SK-N-SH treated with all-trans-retinoic acid at 6 μM for 48 hours (cell line): ENCODE results near the gene SLC34A1.

Source experiments
- ATAC-seq: fragments of 200-7000 bp; cut with Tn5 transposase; 3 replicates; pipeline ENCODE4 v1.9.1; 2020; ENCODE audit warnings: mild to moderate bottlenecking, moderate library complexity
- ARNTL ChIP-seq: fragments of 450-650 bp; formaldehyde crosslinking; IDR thresholded peaks from 2 replicates; pipeline ENCODE4 v1.5.0; 2020; ENCODE audit warnings: low read depth, mild to moderate bottlenecking, moderate library complexity, borderline replicate concordance
- BACH2 ChIP-seq: fragments of 250-450 bp; sonication (Bioruptor Pico); IDR thresholded peaks from 2 replicates; pipeline ENCODE4 v1.9.0; 2021; ENCODE audit warnings: mild to moderate bottlenecking, borderline replicate concordance
- CREB5 ChIP-seq: fragments of 250-450 bp; sonication (Bioruptor Pico); IDR thresholded peaks from 2 replicates; pipeline ENCODE4 v1.5.1; 2020; ENCODE audit warnings: low read depth, mild to moderate bottlenecking, moderate library complexity
- CSDC2 ChIP-seq: fragments of 250-450 bp; sonication (Bioruptor Pico); IDR thresholded peaks from 2 replicates; pipeline ENCODE4 v1.5.0; 2020; ENCODE audit warnings: mild to moderate bottlenecking, moderate library complexity
- ESRRG ChIP-seq: fragments of 250-450 bp; sonication (Bioruptor Pico); IDR thresholded peaks from 2 replicates; pipeline ENCODE4 v1.6.1; 2021; ENCODE audit warnings: mild to moderate bottlenecking
- GLIS3 ChIP-seq: fragments of 250-450 bp; sonication (Bioruptor Pico); IDR thresholded peaks from 2 replicates; pipeline ENCODE4 v1.5.0; 2020; ENCODE audit warnings: mild to moderate bottlenecking, moderate library complexity
- ISL1 ChIP-seq: fragments of 250-450 bp; sonication (Bioruptor Pico); IDR thresholded peaks from 2 replicates; pipeline ENCODE4 v2.1.2; 2022; ENCODE audit warnings: mild to moderate bottlenecking, moderate library complexity
- OSR1 ChIP-seq: fragments of 250-450 bp; sonication (Bioruptor Pico); IDR thresholded peaks from 2 replicates; pipeline ENCODE4 v1.8.0; 2022; ENCODE audit warnings: moderate library complexity, mild to moderate bottlenecking, inconsistent platforms
- POU6F1 ChIP-seq: fragments of 250-450 bp; sonication (Bioruptor Pico); IDR thresholded peaks from 2 replicates; pipeline ENCODE4 v1.8.0; 2021; ENCODE audit warnings: low read depth, mild to moderate bottlenecking, moderate library complexity, borderline replicate concordance
- PPARA ChIP-seq: fragments of 250-450 bp; sonication (Bioruptor Pico); IDR thresholded peaks from 2 replicates; pipeline ENCODE4 v1.5.0; 2020; ENCODE audit warnings: mild to moderate bottlenecking, borderline replicate concordance
- RARB ChIP-seq: fragments of 250-450 bp; sonication (Bioruptor Pico); IDR thresholded peaks from 2 replicates; pipeline ENCODE4 v1.8.0; 2021; ENCODE audit warnings: mild to moderate bottlenecking, moderate library complexity
- SNAI2 ChIP-seq: fragments of 250-450 bp; sonication (Bioruptor Pico); IDR thresholded peaks from 2 replicates; pipeline ENCODE4 v1.5.0; 2020; ENCODE audit warnings: mild to moderate bottlenecking, moderate library complexity
- TCF4 ChIP-seq: fragments of 250-450 bp; sonication (Bioruptor Pico); IDR thresholded peaks from 2 replicates; pipeline ENCODE4 v1.8.0; 2021; ENCODE audit warnings: mild to moderate bottlenecking, moderate library complexity, borderline replicate concordance
- TOX ChIP-seq: fragments of 250-450 bp; sonication (Bioruptor Pico); IDR thresholded peaks from 2 replicates; pipeline ENCODE4 v1.8.0; 2021; ENCODE audit warnings: mild to moderate bottlenecking, moderate library complexity, borderline replicate concordance
- ZC3H10 ChIP-seq: fragments of 250-450 bp; sonication (Bioruptor Pico); IDR thresholded peaks from 2 replicates; pipeline ENCODE4 v1.5.1; 2021; ENCODE audit warnings: mild to moderate bottlenecking, moderate library complexity
- ZFP3 ChIP-seq: fragments of 250-450 bp; sonication (Bioruptor Pico); IDR thresholded peaks from 2 replicates; pipeline ENCODE4 v1.5.0; 2020; ENCODE audit warnings: mild to moderate bottlenecking, moderate library complexity
- ZFP30 ChIP-seq: fragments of 450-650 bp; formaldehyde crosslinking; IDR thresholded peaks from 2 replicates; pipeline ENCODE4 v1.5.0; 2022; ENCODE audit warnings: mild to moderate bottlenecking, moderate library complexity
- ZNF565 ChIP-seq: fragments of 450-650 bp; formaldehyde crosslinking; conservative IDR thresholded peaks from 2 replicates; pipeline ENCODE4 v1.5.0; 2020; ENCODE audit warnings: low read depth, mild to moderate bottlenecking, moderate library complexity
- ZNF70 ChIP-seq: fragments of 450-650 bp; formaldehyde crosslinking; IDR thresholded peaks from 2 replicates; pipeline ENCODE4 v1.5.0; 2020; ENCODE audit warnings: mild to moderate bottlenecking, moderate library complexity
- ZNF8 ChIP-seq: fragments of 450-650 bp; formaldehyde crosslinking; IDR thresholded peaks from 2 replicates; pipeline ENCODE4 v1.5.0; 2020; ENCODE audit warnings: mild to moderate bottlenecking, moderate library complexity
- TF ChIP-seq, protein P1 (sequence below): fragments of 250-450 bp; sonication (Bioruptor Pico); IDR thresholded peaks from 2 replicates; pipeline ENCODE4 v1.5.1; 2021; ENCODE audit warnings: mild to moderate bottlenecking, moderate library complexity
- TF ChIP-seq, protein P2 (sequence below): fragments of 250-450 bp; sonication (Bioruptor Pico); IDR thresholded peaks from 2 replicates; pipeline ENCODE4 v1.5.0; 2020; ENCODE audit warnings: mild to moderate bottlenecking, moderate library complexity

SLC34A1 gene

GRCh38 chr5:177355868-177356168 lies 28.4 kb upstream of the SLC34A1 start:
- no peak for TF ChIP-seq CSDC2 (CRISPR knock-in tag)
- no peak for TF ChIP-seq ZC3H10
- ATAC-seq = no peak

- no peak for ATAC-seq
- TF ChIP-seq ZFP30 = no peak
These were observed 27.5 kb upstream of the SLC34A1 start for GRCh38 chr5:177356746-177357145.

GRCh38 chr5:177357146-177357458 lies 27.1 kb upstream of the SLC34A1 start:
- TF ChIP-seq ZNF8 (CRISPR knock-in tag) = no peak
- no peak for TF ChIP-seq PPARA (CRISPR knock-in tag)
- TF ChIP-seq OSR1 (CRISPR knock-in tag) = no peak
- TF ChIP-seq ZNF70 (CRISPR knock-in tag) = no peak
- TF ChIP-seq CSDC2 (CRISPR knock-in tag) = no peak
- TF ChIP-seq TCF4 (CRISPR knock-in tag) = no peak
- TF ChIP-seq, protein P1, sequence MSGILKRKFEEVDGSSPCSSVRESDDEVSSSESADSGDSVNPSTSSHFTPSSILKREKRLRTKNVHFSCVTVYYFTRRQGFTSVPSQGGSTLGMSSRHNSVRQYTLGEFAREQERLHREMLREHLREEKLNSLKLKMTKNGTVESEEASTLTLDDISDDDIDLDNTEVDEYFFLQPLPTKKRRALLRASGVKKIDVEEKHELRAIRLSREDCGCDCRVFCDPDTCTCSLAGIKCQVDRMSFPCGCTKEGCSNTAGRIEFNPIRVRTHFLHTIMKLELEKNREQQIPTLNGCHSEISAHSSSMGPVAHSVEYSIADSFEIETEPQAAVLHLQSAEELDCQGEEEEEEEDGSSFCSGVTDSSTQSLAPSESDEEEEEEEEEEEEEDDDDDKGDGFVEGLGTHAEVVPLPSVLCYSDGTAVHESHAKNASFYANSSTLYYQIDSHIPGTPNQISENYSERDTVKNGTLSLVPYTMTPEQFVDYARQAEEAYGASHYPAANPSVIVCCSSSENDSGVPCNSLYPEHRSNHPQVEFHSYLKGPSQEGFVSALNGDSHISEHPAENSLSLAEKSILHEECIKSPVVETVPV (CRISPR knock-in tag) = no peak
- TF ChIP-seq CREB5 (CRISPR knock-in tag) = no peak
- no peak for TF ChIP-seq ZFP30
- no peak for ATAC-seq

DNA sequence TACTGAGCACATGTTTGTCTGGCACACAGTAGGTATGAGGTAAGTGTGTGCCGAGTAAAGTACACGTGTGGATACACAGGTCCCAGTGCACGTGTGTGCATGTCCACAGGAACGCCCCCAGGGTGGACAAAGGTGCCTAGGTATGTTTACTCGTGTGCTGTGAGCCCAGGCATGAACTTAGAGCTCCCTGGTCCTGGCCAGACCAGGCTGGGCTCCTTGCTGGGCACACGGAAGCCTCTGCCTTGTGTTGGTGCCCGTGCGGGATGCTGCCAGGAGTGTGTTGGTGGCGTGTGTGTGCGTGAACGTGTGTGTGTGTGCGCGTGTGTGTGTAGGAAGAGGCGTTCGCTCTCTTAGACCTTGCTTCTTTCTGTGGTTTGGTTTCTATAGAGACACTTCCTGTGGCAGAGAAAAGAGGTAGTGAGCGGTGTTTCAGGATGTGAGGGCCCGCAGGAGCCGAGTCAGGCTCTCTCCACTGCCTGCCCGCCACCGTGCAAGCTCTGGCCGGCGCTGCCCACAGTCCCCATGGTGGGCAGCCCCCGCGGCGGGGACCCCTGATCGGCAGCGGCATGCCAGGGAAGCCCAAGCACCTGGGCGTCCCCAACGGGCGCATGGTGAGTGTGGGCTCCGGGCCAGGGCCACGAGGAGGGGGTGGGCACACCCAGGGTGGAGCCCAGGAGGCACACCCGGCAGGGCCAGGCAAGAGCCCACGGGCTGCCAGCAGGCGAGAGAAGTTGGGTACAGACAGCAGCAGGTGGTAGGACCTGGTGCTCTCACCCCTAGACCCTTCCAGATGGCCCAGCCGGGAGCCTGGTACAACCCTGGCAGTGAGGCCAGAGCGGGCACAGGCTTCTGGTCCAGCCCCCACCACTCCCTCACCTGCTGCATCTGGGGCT lies 26.5 kb upstream of the SLC34A1 start, which contains the start of gene RGS14:
TSS of gene RGS14 (plus strand) at position 466 of the 893 bp plus-strand sequence. CDS start at position 567, 101 bp downstream.
- TF ChIP-seq ARNTL (CRISPR knock-in tag) (no peak), ESRRG (CRISPR knock-in tag) (no peak), PPARA (CRISPR knock-in tag) (no peak), TOX (no peak), OSR1 (CRISPR knock-in tag) (no peak), ZNF565 (no peak), RARB (no peak), GLIS3 (CRISPR knock-in tag) (no peak), SNAI2 (CRISPR knock-in tag) (no peak), BACH2 (CRISPR knock-in tag) (no peak), ISL1 (CRISPR knock-in tag) (no peak), TCF4 (CRISPR knock-in tag) (no peak), ZNF8 (CRISPR knock-in tag) (no peak), POU6F1 (no peak)
- TF ChIP-seq, protein P1 (CRISPR knock-in tag) = no peak

DNA sequence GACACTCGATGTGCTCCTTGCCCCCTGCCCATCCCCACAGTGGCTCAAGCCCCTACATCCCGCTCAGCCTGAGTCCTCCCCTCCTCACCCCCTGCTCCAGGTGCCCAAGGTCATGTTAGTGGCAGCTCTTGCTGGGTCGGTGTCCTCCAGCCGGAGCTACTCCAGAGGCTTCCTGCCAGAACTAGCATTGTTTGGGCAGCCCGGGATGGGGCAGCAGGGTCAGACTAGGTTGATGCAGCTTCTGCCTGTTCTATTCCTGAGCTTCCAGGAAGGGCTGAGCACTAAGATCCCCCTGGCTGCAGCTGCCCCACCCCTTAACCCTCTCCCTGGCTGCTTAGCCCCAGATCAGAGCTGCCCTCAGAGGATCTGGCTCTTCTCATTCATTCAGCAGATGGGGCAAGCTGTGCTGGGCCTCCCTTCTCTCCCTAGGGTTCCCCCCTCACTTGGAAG lies 25.8 kb upstream of the SLC34A1 start:
- no peak for ATAC-seq
- TF ChIP-seq ZFP30 = no peak
- TF ChIP-seq TCF4 (CRISPR knock-in tag) = no peak
- TF ChIP-seq ARNTL (CRISPR knock-in tag) = no peak
- TF ChIP-seq, protein P1 (CRISPR knock-in tag) = no peak
- no peak for TF ChIP-seq PPARA (CRISPR knock-in tag)
- no peak for TF ChIP-seq ISL1 (CRISPR knock-in tag)
- TF ChIP-seq ESRRG (CRISPR knock-in tag) = no peak
- TF ChIP-seq SNAI2 (CRISPR knock-in tag) = no peak
- no peak for TF ChIP-seq ZFP3
- TF ChIP-seq CREB5 (CRISPR knock-in tag) = no peak
- TF ChIP-seq TOX = no peak
- TF ChIP-seq, protein P2, sequence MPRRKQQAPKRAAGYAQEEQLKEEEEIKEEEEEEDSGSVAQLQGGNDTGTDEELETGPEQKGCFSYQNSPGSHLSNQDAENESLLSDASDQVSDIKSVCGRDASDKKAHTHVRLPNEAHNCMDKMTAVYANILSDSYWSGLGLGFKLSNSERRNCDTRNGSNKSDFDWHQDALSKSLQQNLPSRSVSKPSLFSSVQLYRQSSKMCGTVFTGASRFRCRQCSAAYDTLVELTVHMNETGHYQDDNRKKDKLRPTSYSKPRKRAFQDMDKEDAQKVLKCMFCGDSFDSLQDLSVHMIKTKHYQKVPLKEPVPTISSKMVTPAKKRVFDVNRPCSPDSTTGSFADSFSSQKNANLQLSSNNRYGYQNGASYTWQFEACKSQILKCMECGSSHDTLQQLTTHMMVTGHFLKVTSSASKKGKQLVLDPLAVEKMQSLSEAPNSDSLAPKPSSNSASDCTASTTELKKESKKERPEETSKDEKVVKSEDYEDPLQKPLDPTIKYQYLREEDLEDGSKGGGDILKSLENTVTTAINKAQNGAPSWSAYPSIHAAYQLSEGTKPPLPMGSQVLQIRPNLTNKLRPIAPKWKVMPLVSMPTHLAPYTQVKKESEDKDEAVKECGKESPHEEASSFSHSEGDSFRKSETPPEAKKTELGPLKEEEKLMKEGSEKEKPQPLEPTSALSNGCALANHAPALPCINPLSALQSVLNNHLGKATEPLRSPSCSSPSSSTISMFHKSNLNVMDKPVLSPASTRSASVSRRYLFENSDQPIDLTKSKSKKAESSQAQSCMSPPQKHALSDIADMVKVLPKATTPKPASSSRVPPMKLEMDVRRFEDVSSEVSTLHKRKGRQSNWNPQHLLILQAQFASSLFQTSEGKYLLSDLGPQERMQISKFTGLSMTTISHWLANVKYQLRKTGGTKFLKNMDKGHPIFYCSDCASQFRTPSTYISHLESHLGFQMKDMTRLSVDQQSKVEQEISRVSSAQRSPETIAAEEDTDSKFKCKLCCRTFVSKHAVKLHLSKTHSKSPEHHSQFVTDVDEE (CRISPR knock-in tag) = no peak

More for the DNA sequence above, 26.5 kb upstream of the SLC34A1 start, which contains the start of gene RGS14:
- ATAC-seq = peak; percentile 75
